ENCODE data around the gene HLCS.

HLCS gene

DNA sequence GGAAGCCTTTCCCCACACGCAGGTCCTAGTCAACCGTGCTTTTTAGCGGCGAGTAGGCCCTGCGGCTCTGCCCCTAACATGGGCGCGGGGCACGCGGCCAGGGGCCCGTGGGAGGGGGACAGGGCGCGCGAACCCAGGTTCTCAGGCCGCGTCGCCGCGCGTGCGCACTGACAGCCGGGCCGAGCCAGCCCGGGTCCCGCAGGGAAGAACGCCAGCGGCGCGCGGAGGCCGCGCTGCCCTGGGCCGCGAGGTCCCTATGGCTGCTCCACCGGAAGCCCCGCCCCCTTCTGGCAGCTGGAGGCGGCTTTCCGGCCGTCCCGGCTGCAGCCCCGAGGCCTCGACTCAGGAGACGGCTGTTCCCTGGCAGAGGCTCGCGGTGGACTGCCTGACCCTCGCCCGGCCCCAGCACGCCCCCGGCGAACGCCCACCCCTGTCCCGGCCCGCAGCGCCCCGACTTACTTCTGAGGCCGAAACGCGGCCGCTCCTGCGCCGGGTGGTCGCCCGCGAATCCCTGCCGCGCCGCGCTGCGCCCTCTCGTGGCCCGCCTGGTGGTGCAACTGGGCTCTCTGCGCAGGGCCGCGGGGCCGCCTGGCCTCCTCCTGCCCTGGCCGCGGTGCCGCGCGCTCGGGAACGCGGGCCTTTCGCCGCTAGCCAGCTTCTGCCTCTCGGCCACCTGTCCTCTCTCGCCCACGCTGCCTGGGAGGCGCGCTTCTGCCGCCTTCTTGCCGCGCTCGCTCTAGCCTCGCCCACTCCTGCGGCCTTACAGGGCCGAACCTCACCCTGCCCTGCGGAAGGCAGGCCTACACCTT, 23.4 kb upstream of the HLCS start:
- TF ChIP-seq CTCF (IDR thresholded peaks at IDR 0.05; ENCODE audit: low read depth, low read length), result no peak
- peak overlapping the region; percentile 58 for H3K4me3 ChIP-seq (ENCODE audit: low read depth, low read length)

GRCh38 chr21:36989199-36989698, 22.8 kb upstream of the HLCS start:
- H3K4me3 ChIP-seq (ENCODE audit: low read depth, low read length), result peak overlapping the region; percentile 58

DNA sequence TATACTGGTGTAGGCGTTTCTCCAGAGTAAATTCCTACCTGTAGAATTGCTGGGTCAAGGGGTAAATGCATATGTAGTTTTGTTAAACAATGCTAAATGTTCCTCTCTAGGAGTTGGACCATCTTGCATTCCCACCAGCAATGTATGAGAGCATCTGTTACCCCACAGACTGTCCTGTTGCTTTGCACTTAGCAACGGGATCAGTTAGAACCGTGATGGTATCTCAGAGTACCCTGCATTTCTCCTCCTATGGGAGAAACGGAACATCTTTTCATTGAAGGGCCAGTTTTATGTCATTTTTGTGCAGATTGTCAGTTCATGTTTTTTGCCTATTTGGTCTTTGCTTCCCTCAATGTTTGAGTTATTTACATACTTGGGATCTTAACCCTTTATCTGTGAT, 22.1 kb upstream of the HLCS start:
- H3K4me3 ChIP-seq (ENCODE audit: low read depth, low read length), result no peak overlapping the region
- no peak for TF ChIP-seq CTCF (IDR thresholded peaks at IDR 0.05; ENCODE audit: low read depth, low read length)

DNA sequence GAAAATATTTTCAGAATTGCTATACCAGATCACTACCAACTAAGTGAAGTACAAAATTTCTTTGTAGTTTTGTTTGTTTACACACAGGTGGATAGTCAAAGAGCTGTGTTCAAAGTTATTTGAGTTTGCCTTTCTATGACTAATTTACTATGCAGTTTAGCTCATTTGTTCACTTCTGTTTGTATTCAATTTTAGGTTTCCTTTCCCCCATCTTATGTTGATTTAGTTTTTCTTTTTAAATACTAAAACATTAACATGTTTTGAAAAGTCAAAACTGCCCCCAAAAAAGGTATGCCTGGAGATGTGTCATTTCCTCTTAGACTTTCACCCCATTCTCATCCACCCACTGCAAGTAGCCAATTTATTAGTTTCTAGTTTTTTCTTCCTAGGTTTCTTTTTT, 21.4 kb upstream of the HLCS start:
- no peak overlapping the region for H3K4me3 ChIP-seq (ENCODE audit: low read depth, low read length)
- TF ChIP-seq CTCF (IDR thresholded peaks at IDR 0.05; ENCODE audit: low read depth, low read length), result no peak

DNA sequence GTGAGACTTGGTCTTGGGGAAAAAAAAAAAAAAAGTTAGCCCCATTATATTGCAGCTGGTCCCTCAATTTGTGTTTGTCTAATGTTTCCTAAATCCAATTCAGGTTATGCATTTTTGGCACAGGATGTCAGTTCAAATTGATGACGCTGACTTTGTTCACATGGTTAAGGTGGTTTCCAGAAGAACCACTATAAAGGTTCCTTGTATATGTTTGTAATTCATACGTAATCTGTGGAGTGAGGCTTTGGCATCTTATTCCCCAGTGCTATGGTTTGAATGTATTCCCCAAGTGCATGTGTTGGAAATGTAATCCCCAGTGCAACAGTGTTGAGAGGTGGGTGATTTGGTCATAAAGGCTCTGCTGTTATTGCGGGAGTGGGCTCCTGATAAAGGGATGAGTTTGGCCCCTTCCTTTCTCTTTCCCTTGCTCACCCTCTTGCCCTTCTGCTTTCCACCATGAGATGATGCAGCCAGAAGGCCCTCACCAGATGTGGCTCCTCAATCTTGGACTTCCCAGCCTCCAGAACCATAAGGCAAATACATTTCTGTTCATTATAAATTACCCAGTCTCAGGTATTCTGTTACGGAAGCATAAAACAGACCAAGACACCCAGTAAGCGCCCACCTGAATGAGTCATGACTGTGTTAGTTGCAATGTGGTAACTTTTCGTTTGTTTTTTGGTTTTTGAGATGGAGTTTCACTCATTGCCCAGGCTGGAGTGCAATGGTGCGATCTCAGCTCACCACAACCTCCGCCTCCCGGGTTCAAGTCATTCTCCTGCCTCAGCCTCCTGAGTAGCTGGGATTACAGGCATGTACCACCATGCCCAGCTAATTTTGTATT, 19.5 kb upstream of the HLCS start:
- TF ChIP-seq CTCF (IDR thresholded peaks at IDR 0.05; ENCODE audit: low read depth, low read length), result no peak
- no peak overlapping the region for H3K4me3 ChIP-seq (ENCODE audit: low read depth, low read length)

GRCh38 chr21:36981977-36982700, 15.7 kb upstream of the HLCS start:
- no peak for TF ChIP-seq CTCF (IDR thresholded peaks at IDR 0.05; ENCODE audit: low read depth, low read length)

DNA sequence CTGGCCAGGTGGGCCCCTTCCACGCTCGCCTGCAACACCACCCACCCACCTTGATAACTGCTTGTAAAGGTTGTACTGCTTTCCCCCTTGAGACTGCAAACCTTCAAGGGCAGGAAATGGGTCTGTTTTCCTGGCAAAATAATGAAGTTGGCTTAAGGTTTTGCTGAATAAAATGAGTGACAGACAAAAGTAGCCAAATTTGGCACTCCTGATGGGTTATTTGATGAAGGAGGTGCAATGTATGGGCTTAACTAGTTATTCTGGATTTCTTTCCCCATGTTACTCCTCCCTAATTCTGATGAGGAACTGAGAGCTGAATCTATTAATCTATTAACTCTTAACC, 14.6 kb upstream of the HLCS start:
- no peak for TF ChIP-seq CTCF (IDR thresholded peaks at IDR 0.05; ENCODE audit: low read depth, low read length)
- H3K4me3 ChIP-seq (ENCODE audit: low read depth, low read length), result no peak overlapping the region

More at GRCh38 chr21:36981977-36982700, 15.7 kb upstream of the HLCS start:
- H3K4me3 ChIP-seq (ENCODE audit: low read depth, low read length), result no peak overlapping the region

All from WI38 (cell line).